HG02798 (cell line): ENCODE results near the gene BBIP1.

Source experiments
- ATAC-seq: cut with Tn5 transposase; IDR thresholded peaks from one replicate; pipeline ENCODE4 v1.9.1; 2021; ENCODE audit warnings: mild to moderate bottlenecking; ENCODE audit not compliant: unreplicated experiment, poor library complexity

Gene BBIP1

DNA sequence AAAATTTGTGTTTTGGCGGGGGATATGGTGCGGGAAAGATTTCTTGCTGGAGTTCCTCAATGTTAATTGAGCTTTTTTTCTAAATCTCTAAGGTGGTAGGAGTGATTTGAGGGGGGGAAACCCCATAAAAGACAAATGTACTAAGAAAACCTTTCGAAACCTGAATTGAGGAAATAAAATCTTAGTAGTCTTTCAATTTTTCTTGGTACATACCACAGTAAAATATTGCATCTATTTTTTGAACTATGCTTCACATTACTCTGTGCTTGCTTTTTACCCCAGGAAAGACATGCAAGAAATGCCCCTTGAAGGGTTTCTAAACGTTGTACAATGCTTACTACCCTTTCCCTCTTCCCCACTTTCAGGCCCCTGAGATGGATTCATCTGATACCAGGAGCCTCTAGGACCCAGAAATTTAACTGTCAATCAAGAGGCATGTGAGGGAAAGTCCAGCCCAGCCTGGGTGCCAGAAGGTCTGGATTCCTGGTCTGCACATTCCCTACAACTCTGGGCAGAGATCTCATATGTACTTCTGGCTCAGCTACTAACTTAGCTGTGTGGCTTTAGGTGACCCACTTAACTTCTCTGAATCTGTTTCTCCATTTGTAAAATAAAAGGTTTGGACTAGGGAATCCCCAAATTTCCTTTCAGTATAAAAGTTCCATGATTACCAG lies 53.0 kb downstream of the BBIP1 start:
- peak; percentile 17 for ATAC-seq

DNA sequence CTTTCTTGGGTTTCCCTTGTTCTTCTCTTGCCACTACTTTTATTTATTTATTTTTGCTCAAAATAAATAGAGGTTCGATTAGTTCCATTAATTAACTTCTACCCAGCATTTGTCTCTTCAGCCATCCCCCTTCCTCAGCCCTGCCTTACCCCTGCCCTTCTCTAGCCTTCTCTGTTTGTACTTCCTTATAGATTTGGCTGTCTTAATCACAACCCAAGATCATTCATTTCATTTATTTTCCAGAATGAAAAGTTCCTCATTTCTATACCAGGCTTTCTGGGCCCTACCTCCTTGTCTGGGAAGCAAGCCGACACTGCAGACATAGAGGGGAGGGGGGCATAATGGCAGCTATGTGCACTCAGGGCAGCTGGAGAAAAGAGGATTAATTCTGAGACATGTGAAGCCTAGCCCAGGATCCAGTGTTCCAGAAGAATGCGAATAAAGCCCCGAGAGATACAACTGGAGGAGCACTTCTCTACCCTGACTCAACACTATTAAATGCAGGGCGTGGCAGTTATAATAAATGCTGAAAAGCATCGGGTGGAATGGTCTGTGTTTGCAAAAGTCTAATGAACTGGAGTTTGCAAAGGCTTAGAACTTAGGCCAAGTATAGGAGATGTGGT lies 53.7 kb downstream of the BBIP1 start:
- no peak for ATAC-seq

DNA sequence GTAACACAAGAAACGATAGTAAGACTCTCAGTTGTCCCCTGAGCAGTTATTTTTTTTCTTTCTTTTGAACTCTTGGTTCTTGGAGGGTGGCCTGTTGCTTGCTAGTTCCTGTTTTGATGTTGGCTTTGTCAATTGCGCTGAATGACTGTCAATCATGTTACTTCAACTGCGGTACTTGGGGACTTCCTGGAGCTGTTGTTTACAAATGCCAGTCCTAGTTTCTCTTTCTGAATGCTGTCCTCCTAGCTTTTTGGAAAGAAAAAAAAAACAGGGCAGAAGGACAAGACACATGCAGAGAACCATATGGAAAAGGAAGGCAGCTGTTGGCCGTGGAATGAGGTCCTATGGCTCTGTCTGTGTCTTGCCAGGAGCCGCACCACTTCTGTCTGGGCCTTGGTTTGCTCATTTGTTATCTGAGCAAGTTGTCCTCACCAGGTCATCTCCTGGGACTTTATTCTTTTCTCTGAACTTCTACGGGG lies 54.3 kb downstream of the BBIP1 start:
- peak; percentile 68 for ATAC-seq

DNA sequence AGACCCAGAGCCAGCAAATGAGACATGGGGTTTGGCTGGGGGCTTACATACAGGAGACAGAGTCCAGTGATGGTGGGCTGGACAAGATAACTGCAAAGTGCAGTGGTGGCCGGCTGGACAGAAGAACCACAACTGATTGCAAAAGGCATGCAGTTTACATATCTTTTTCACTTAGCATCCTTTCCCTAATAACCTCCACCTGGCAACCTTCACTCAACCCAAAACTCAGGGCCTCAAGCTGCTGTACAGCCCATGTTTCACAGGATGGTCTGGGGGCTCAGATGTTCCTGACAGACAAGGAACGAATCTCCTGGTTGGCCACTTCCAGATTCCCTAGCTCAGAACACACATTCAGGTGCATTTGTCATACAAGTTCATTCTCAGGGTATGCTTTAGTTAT lies 55.0 kb downstream of the BBIP1 start:
- no peak for ATAC-seq

DNA sequence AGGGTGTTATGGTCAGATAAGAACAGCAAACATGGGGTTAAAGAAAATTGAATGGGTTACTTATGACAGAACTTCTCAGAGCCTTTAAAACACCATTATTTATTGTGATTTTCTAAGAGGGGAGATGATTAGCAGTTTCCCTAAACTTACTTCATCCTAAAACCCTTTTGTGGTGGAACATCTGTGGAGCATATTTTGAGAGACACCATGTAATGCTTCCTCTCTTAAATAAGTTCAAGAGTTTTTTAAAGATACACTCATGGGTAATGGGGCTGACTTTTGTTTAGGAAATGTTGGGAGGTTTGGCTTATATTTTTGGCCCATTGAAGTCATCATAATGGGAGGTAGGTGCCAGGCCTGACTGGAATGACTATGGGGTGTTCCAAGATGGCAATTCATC lies 55.6 kb downstream of the BBIP1 start:
- ATAC-seq: no peak

DNA sequence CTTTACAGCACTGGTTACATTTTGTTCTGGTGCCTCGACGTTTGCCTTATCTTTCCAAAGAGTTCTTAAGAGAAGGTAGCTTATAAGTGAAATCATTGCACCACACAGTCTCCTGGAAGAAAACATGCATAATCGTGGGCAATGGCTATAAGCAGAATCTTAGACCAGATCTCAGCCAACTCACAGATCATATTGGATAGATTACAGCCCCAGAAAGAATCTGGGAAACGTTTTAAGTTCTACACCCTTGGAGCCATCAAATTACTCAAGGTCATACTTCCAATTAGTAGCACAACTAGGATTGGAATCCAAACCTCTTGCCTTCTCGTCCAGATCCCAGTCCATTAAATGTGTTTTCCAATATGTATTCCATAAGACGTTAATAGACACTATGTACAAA lies 56.0 kb downstream of the BBIP1 start:
- no peak for ATAC-seq

DNA sequence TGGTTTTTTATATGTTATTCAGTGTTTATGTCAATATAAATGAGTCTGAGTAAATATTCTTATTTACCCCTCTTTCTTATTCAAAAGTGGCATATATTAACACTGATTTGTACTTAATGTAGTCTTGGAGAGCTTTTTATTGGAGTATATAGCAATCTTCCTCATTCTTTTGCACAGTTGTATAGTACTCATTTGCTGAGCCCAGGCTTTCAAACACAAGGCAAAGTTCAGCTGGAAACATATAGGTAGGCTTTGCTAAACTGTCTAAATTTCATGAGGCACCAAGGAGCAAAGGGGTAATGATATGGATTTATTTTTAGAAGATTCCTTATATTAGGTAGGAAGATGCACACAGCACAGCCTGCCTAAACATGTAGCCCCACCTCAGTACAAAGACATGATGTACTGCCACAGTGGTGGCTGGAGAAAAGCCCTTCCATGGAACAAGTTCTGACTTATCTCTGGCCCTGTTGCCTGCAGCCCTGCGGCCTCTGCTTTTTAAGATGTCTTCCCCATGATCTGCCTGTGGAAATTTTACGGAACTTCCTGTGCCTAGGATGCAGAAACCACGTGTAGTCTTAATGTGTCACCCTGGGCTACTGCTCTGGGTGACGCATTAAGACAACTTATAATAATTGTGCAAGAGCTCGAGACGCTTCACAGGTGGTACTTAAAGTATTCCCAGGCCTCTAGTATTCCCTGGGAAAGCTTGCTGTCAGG lies 56.9 kb downstream of the BBIP1 start:
- no peak for ATAC-seq

DNA sequence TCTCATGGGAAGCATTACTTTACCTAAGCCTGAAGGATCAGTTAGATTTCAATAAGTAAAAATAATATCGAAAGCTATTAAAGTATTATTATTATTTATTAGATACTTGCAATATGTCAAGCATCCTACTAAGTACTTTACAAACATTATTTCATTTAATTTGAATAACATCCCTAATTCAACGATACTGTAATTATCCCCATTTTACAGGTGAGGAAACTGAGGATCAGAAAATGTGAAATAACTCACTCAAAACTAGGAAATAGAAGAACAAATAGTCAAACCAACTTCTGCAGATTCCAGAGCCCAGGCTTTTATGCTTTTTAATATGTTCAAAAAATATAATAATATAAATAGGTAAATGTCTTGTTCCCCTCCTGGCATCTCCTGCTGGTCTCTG lies 57.5 kb downstream of the BBIP1 start:
- ATAC-seq: no peak

DNA sequence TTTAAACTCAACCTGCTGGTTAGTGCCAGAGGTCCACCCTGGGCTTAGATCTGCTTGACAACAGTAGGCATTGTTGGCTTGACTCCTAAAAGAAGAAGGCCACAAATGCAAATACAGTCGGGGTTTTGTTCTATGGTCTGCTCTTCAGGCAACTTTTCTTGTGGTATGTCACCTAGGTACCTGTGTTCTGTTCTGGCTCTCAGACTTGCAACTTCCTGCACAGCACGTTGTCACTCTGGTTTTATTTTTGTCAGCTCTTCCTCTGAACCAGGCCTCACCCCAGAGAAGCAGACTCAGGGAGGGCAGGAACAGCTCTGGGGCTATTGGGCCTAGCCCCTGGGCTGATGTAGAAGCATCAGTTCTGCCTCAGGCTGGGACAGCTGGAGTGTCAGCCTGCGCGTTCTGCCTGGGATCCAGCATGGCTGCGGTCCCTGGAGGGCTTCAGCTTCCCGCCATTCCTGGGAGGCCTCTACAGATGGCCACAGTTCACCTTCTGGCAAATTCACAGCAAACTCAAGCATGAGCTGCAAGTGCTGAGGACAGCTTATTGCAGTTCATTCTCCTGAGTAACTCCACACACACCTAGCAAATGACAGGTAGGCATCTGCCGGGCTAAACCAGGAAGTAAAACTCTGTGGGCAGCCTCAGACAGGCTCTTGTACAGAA lies 58.3 kb downstream of the BBIP1 start:
- peak; percentile 61 for ATAC-seq

DNA sequence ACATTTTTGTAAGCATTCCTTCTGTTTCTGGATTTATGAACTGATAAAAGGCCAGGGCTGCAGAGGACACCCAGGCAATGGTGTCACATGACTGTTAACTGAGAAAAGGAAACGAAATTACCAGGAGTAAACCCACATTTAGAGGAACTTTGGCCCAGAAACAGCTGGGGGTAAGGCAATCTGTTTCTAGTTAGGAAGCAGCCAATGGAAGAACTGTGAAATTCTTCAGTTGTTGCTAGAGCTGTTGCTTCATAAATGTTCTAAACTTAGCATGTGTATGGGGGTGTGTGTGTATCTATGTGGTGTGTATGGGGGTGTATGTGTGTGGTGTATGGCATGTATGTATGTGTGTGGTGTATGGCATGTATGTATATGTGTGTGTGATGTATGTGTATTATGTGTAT lies 59.0 kb downstream of the BBIP1 start:
- ATAC-seq: no peak

DNA sequence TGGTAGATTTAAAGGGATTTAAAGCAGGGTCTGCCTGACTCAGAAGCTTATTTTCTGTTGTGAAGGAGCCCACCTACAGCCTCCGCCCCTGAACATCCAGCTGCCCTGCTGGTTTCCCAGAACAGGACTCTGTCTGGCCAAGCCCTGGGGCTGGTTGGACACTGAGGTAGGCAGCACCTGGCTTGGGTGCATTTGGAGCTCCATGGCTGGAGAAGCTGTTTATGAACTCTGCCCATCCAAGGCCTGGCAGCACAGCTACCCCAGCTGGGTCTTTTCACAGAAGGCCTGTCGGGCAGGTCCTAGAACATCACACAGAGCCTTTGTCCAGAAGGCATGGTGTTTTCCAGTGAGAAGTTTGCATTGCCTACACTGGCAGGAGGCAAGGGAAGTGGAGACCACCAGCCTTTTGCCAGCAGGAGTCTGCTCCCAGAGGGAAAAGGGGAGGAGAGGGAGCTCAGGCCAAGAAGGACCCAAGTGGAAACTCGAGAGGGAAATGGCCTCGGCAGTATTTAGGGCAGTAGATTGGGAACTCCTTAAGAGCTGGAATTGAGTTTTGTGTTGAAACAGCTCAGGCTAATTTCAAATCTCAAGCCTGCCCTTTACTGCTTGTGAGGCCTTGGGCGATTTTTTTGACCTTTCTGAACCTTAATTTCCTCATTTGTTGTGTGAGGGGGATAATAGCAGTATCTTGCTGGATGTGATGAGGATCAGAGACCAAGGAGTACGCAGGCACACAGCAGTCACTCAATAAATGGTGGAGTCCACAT lies 59.6 kb downstream of the BBIP1 start:
- no peak for ATAC-seq

DNA sequence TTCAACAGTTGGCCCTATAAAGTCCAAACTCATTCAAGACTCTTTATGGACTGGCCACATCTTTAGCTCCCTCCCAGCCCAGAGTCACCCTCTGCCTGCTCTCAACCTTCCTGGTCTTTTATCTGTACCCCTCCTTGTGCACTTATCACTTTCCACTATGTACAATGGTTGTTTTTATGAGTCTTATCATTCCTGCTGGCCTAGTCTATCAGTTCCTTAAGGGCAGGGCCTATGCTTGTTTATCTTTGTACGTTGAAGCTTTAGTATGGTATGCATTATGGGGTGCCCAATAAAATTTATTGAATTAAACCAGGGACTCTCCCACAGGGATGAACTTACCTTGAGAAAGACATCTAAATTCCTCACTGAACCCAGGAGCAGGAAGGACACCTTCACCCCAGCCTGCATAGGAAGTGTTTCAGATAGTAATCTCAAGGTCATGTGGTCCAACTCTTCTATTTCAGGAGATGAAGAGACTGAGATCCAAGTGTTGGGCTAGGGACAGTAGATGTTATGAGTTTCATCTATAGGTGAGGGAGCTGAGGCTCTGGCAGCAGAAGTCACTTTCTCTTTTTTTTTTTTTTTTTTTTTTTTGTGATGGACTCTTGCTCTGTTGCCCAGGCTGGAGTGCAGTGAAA lies 60.6 kb downstream of the BBIP1 start:
- no peak for ATAC-seq

DNA sequence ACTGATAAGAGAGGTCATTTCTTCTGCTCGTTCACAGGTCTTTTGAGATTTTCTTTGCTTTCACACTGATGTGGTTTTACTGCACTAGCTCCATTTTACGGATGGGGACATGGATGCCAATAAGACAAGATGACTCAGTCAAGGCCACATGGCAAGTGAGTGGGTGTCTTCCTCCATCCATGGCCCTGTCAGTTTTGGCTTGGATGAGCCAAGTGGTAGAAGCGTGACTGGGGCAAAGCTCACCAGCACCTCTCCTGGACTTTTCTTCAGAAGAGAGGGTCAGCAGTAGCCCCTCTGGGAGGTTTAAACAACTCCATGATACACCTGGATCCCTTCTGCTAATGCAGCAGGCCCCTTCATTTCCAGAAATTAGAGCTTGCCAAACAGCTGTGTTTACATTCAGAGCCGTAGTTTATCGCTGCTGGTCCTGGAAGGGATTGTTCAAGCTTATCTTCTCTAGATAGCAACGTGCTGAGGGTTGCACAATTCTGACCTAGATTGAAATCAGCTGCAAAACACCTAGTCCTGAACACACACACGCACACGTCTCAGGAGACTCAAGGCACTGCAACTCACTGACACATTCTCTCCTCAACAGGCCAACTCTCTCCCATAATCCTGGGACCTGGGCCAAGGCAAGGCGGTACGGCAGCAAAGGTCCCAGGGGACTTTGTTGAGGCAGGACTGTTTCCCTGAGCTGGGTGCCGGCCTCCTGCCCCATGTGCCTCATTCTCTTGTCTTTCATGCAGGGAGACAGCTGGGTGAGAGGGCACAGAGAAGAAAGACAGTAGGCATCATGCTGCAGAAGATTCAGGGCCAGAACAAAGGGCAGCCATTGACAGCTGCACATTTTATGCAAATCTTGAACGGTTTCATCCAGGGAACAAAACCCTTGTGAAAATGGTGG lies 61.5 kb downstream of the BBIP1 start:
- peak; percentile 25 for ATAC-seq

DNA sequence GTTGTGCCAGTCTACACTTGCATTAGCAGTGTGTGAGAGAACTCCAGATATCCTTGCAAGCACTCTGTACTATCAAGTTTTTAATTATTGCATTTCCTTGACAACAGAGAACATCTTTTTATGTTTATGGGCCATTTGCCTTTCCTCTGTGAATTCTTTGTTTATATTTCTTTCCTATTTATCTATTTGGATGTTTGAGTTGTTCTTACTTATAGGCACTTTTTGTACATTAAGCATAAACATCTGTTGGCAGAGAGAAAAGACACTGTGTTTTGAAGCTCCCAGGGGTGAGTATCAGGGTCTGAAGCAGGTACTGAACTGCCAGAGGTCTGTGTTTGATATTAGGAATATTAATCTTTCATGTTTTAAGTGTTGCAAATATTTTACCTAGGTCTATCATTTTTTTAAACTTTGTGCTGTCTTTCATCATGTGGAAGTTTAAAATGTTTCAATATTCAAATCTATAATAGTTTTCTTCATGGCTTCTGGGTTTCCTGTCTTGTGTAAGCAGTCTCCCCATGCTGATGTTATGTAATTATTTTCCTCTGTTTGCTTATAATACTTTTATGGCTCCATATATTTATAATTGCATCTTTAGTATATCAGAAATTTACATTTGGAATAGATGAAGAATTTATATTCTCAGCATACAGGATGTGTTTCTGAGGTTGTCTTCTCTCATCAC lies 64.9 kb downstream of the BBIP1 start:
- ATAC-seq: no peak

DNA sequence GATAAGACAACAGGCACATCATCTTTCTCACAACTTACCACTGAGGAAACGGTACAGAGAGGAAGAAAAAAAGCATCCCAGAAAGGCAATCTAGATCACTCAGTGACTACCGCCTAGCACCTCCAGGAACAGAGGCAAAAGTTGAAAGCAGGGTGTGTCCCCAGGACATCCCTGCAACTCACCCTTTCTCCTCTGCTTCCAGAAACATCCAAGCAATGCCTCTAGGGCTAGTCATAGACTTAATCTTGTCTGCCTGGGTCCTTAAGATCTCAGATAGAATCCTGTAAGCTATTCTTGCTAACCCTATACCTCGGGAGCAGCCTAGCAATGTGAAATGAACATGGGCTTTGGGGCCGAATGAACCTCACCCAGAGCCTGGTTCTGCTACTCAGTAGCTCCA lies 66.0 kb downstream of the BBIP1 start:
- no peak for ATAC-seq

DNA sequence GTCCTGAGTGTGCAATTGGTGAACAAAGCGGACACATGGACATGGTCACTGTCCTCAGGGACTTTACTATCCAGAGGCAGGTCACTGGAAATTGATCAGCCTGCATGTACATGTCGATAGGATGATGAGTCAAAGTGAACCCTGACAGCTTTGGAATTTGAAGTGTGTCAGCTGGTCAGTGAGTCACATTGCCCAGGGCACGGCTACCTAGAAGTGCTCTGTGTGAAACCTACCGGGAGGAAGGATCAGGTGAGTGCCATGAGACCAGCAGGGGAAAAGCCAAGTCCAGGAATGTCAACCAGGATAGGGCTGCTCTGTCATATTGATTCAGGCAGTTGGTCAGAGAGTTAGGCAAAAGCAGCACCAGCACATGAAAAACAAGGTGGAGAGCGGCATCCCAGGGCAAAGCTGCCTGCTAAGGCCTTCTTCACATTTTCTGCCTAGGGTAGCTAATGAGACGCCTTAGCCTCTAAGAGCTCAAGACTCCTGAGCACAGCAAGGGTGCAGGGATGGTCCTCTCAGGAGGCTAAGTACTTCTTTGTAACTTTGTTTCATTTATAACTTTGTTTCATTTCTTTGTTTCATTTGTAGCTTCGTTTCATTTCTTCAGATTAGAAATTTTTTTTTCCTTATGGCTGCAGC lies 66.6 kb downstream of the BBIP1 start:
- ATAC-seq: no peak

DNA sequence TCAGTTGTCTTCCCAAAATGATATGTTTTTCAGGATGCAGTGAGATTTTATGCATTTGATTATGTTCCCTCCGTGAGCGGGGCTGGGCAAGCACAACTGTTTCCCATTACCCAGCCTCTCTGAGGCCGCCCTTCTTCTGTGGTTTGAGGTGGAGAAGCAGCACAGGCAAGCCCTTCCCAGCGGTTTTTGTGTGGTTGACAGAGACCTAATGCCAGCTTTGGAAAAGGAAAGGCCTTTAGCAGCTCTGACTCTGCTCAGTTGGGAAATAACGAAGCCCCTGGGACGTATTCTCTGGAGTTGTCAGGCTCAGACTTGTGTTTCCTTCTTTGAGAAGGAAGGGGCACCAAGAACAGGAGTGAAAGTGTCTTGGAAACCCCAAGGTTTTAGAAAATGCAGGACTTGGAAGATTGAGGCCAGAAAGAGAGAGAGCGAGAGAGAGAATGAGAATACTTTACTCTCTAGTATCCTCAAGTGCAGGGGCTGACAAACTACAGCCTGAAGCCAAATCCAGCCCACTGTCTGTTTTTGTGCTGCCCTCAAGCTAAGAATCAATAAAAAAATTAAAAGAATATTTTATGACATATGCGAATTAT lies 67.9 kb downstream of the BBIP1 start:
- no peak for ATAC-seq
